Measurements from ENCODE around the gene PERCC1. TPM values are rescaled to one million over a fixed set of nuclear protein-coding genes. Genes with fewer than 3 reads are reported as not detected.
A peak's percentile ranks its signal among the peaks of the same experiment; 100 is the strongest.

PERCC1 gene
- total RNA-seq, 1 donor from 2014 or later = not detected

DNA sequence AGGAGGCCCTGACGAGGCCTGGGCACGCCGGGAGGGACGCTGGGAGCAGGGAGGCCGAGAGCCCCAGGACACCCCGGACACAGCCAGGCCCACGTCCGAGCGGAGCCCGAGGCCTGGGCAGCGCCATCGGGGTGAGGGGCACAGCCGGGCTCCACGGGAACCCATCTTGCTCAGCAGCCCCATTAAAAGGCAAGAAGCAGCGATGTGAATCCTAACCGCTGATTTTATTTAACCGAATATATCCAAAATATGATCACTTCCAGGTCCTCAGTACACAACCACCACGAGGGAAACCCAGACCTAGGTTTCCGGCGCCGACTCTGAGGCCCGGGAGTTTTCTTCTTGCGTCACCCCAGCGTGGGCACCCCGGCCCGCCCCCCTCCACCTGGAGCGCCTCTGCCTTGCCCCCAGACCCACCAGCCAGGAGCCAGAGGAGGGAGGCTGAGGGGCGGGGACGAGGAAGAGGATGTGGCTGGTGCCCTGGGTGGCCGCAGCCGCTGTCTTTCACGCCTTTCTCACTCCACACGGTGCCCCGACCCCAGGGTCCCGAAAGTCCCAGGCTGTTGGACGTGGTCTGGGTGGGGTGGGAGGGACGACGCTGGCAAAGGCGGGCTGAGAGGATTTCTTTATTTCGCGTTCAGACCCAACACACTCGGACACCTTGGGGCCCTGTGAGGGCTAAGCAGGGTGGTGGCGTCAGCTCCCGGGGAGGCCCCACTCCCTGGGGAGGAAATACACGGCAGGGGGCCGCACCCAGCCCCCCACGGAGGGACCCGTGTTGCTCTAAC, 14.0 kb downstream of the PERCC1 start:
- H3K27me3 ChIP-seq = no peaks in the 10 kb centered on the region
- H3K36me3 Mint-ChIP-seq = no peaks in the 10 kb centered on the region
- H3K27ac Mint-ChIP-seq = no peak overlapping the region
- H3K9ac ChIP-seq = no peak overlapping the region
- TF ChIP-seq EZH2phosphoT487 (IDR thresholded peaks at IDR 0.05) (no peak), EZH2 (IDR thresholded peaks at IDR 0.05) (no peak)
- TF ChIP-seq, protein P1, sequence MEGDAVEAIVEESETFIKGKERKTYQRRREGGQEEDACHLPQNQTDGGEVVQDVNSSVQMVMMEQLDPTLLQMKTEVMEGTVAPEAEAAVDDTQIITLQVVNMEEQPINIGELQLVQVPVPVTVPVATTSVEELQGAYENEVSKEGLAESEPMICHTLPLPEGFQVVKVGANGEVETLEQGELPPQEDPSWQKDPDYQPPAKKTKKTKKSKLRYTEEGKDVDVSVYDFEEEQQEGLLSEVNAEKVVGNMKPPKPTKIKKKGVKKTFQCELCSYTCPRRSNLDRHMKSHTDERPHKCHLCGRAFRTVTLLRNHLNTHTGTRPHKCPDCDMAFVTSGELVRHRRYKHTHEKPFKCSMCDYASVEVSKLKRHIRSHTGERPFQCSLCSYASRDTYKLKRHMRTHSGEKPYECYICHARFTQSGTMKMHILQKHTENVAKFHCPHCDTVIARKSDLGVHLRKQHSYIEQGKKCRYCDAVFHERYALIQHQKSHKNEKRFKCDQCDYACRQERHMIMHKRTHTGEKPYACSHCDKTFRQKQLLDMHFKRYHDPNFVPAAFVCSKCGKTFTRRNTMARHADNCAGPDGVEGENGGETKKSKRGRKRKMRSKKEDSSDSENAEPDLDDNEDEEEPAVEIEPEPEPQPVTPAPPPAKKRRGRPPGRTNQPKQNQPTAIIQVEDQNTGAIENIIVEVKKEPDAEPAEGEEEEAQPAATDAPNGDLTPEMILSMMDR (IDR thresholded peaks at IDR 0.05) = no peak
- no peak overlapping the region for H3K4me2 ChIP-seq
- no peaks in the 10 kb centered on the region for H3K4me1 Mint-ChIP-seq
- no peak overlapping the region for H2AFZ ChIP-seq (replicated peaks)
- no peak overlapping the region for H3K4me3 Mint-ChIP-seq
- H3K27ac ChIP-seq = peak overlapping the region; percentile 6
- H3K4me3 ChIP-seq = no peak overlapping the region
- H3K9me3 ChIP-seq (ENCODE audit: low read depth) = no peaks in the 10 kb centered on the region
- no peaks in the 10 kb centered on the region for H3F3A ChIP-seq (ENCODE audit: low read depth)
- H3K27me3 Mint-ChIP-seq (ENCODE audit: insufficient read depth, low read depth) = peaks cover 3% of the 10 kb centered on the region
- H3K9me3 Mint-ChIP-seq = no peaks in the 10 kb centered on the region
- H3K36me3 ChIP-seq = no peaks in the 10 kb centered on the region
- no peak for DNase-seq (ENCODE audit: low spot score)
- H3K4me1 ChIP-seq = no peaks in the 10 kb centered on the region
- no peaks in the 10 kb centered on the region for H3K79me2 ChIP-seq (ENCODE audit: low read depth)
- H4K20me1 ChIP-seq (ENCODE audit: low read depth) = no peaks in the 10 kb centered on the region

DNA sequence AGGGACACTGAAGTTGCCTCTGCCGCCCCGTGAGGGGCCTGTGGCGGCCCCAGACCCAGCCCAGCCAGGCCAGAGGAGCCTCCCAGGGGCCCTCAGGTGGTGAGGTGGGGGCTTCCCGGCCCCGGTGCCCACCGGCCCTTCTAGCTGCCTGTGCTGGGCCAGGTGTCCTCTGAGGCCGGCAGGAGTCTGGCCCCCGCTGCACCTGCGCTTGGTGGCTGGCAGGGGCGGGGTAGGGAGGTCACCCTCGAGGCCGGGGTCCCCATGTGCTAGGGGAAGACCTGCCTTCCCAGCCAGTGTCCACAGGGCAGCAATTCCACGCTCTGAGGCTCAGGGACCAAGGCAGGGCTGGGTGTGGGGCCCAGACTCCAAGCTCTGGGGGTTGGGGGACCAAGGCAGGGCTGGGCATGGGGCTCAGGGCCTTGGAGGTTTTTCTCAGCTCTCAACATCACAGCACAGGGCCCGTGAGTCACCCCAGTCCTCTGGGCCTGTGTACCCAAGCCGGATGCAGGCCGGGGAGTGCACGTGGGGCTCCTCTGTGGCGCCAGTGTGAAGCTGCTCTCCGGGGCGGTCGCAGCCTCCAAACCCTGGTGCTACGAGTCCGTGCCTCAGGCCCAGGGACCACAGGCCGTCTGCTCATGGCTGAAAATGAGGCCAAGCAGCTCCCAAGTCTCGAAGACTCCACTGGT, 14.8 kb downstream of the PERCC1 start:
- H3K4me1 Mint-ChIP-seq = no peaks in the 10 kb centered on the region
- Histone ChIP-seq H3K4me2 (no peak overlapping the region), H3K4me1 (no peaks in the 10 kb centered on the region), H3F3A (ENCODE audit: low read depth) (no peaks in the 10 kb centered on the region), H3K36me3 (no peaks in the 10 kb centered on the region), H2AFZ (replicated peaks) (no peak overlapping the region), H4K20me1 (ENCODE audit: low read depth) (no peaks in the 10 kb centered on the region), H3K9ac (no peak overlapping the region), H3K27me3 (no peaks in the 10 kb centered on the region), H3K4me3 (no peak overlapping the region), H3K27ac (no peak overlapping the region), H3K9me3 (ENCODE audit: low read depth) (no peaks in the 10 kb centered on the region), H3K79me2 (ENCODE audit: low read depth) (no peaks in the 10 kb centered on the region)
- H3K27me3 Mint-ChIP-seq (ENCODE audit: insufficient read depth, low read depth) = peaks cover 3% of the 10 kb centered on the region
- H3K9me3 Mint-ChIP-seq = no peaks in the 10 kb centered on the region
- TF ChIP-seq, protein P1 (IDR thresholded peaks at IDR 0.05) = no peak
- DNase-seq (ENCODE audit: low spot score) = no peak
- no peak overlapping the region for H3K4me3 Mint-ChIP-seq
- H3K27ac Mint-ChIP-seq = no peak overlapping the region
- H3K36me3 Mint-ChIP-seq = peaks cover 2% of the 10 kb centered on the region

DNA sequence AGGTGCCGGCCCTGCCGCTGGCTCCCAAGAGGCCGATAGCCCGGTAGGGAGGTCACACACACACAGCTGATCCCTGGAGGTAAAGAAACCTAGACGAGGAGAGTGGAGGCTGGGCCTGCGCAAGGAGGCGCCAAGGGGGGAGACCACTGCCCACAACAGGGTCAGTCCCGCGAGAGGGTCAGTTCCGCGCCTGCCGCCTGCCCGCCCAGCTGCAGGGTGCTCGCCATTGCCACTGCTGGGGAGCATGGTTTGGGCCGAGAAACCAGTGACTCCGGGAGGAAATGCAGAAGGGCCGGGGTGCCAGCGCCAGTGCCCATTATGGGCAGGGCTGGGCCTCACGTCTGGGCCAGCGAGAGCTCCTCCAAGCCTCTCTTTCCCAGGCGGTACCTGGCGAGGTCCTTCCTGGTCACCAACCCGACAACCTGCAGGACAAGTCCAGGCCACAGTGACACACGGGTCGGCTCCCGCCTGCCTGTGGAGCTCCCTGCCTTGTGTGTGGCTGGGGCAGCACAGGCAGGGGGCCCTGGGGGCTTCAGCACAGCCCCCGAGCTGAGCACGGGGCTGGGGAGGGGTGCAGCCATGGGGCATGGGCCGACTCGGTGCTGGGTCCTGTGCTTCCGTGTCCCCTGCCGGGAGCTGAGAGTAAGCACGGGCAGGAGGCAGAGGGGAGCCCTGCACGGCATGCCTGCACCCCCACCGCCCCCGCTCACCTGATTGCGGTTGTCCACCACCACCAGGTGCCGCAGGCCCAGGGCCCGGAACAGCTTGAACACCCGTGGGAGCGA, 15.6 kb downstream of the PERCC1 start:
- H3K4me3 ChIP-seq = no peak overlapping the region
- no peaks in the 10 kb centered on the region for H3K36me3 ChIP-seq
- H3K27ac ChIP-seq = no peak overlapping the region
- no peak overlapping the region for H3K4me2 ChIP-seq
- Mint-ChIP-seq H3K4me3 (no peak overlapping the region), H3K27ac (no peak overlapping the region), H3K36me3 (peaks cover 3% of the 10 kb centered on the region), H3K27me3 (ENCODE audit: insufficient read depth, low read depth) (peaks cover 3% of the 10 kb centered on the region), H3K9me3 (no peaks in the 10 kb centered on the region), H3K4me1 (no peaks in the 10 kb centered on the region)
- H3K79me2 ChIP-seq (ENCODE audit: low read depth) = no peaks in the 10 kb centered on the region
- no peaks in the 10 kb centered on the region for H3F3A ChIP-seq (ENCODE audit: low read depth)
- no peak for TF ChIP-seq EZH2phosphoT487 (IDR thresholded peaks at IDR 0.05)
- TF ChIP-seq EZH2 (IDR thresholded peaks at IDR 0.05) = no peak
- TF ChIP-seq, protein P1 (IDR thresholded peaks at IDR 0.05) = no peak
- DNase-seq (ENCODE audit: low spot score) = no peak
- no peaks in the 10 kb centered on the region for H3K27me3 ChIP-seq
- H3K9me3 ChIP-seq (ENCODE audit: low read depth) = no peaks in the 10 kb centered on the region
- H3K9ac ChIP-seq = no peak overlapping the region
- H3K4me1 ChIP-seq = no peaks in the 10 kb centered on the region
- H2AFZ ChIP-seq (replicated peaks) = no peak overlapping the region
- H4K20me1 ChIP-seq (ENCODE audit: low read depth) = no peaks in the 10 kb centered on the region
